GF-D8 (cell line): ENCODE measurements around the gene ANOS1.

Experiments used
- DNase-seq: peaks from one replicate; lab custom pipeline; 2025; lab: John Stamatoyannopoulos, UW

The ANOS1 gene

DNA sequence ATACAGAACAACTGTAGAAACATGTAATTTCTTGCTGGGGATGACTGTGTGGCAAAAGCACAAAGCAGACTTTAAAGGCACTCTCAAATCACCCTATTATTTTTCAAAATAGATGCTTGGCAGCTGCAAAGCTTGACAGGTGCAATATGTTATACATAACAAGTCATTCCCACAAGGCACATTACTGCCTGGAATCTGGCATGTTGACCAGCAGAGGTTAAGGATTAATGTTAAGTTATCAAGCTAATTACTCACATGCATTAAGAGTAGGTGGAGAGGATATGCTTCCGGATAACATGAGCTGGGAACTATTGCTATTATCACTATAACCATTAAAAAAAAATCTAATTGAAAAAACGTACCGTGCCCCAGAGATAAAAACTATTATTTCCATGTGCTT lies 17.8 kb downstream of the ANOS1 start:
- no peak for DNase-seq

DNA sequence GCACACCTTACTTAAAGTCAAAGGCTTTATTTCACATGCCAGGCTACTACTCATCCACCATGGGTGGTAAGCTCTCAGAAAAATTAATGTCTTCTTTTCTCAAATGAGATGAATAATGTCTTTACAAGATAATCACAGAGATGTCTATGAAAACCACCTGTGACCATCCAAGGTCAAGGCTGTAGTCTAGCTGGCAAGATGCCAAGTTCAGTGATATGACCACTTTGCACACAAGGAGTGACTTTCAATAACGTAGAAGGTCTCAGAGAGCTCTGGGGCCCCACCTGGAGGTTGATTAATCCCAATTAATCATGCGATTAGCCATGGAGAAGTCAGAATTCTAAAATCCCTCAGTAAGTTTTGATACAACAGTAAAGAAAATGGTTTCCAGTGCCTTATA lies 20.5 kb downstream of the ANOS1 start:
- no peak for DNase-seq

DNA sequence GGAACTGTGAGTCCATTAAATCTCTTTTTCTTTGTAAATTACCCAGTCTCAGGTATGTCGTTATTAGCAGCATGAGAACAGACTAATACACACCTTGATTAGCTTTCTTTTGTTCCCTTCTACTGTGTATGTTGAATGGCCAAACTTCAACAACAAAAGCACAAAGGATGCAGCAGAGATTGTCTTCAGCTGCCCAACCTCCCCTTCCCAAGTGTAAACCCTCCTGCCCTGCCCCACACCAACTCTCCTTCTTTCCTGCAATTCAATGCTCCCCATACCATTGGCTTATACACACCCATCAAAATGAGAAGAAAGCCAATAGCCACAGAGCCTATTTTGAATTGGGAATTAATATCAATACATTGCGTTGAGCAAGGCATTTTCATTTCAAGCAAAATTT lies 27.8 kb downstream of the ANOS1 start:
- DNase-seq = no peak

GRCh38 chrX:8692871-8693270 lies 39.1 kb downstream of the ANOS1 start:
- DNase-seq = no peak

GRCh38 chrX:8689473-8689872 lies 42.5 kb downstream of the ANOS1 start:
- no peak for DNase-seq

GRCh38 chrX:8688776-8689175 lies 43.2 kb downstream of the ANOS1 start:
- DNase-seq = no peak

GRCh38 chrX:8684201-8684965 lies 47.6 kb downstream of the ANOS1 start:
- DNase-seq = no peak

DNA sequence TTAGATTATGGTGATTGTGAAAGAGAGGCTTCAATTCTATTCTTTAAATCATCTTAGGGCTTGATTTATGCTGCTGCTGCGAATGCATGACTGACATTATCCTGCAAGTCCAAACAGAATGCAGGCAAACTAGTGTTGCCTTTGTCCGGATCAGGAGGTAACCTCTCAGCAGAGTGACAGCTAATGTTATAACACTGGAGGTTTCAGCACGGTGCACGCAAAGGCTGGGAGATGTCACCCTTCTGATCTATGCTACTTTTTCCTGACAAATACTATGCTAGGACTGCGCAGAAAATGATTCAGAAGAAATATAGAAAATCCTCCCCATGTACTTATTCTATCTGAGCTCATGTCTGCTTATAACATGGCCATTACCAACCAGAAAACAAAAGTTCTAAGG lies 48.2 kb downstream of the ANOS1 start:
- DNase-seq = no peak

- no peak for DNase-seq
These were observed 52.4 kb downstream of the ANOS1 start for GRCh38 chrX:8679550-8679949.

DNA sequence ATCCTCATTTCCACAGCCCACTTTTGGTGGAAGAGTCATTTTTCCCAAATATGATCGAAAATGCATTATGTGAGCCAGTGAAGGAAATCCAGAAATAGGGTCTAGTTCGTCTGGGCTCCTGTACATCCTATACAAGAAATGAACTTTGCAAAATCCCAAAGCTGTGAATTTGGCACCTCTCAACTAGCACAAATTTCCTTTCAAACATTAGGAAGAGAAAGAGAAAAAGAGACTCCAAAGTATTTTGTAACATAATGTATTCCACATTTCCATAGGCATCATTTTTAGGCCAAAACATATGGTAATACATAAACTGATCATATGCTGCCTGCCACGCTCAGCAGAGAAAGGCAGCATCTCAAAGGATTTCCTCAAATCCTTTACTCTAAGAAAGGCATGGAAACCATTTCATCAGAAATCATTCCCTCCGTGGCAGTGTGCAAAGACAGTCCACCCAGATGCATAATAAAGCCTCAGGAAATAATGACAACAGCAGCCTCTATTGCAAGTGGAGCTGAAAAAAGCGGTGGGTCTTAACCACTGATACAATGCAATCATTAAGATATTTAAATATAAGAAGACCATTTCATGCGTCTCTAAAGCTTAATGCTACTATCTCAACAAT lies 56.8 kb downstream of the ANOS1 start:
- DNase-seq = no peak

- no peak for DNase-seq
These were observed 58.7 kb downstream of the ANOS1 start for GRCh38 chrX:8673201-8673600.

- no peak for DNase-seq
These were observed 59.8 kb downstream of the ANOS1 start for GRCh38 chrX:8672176-8672575.

DNA sequence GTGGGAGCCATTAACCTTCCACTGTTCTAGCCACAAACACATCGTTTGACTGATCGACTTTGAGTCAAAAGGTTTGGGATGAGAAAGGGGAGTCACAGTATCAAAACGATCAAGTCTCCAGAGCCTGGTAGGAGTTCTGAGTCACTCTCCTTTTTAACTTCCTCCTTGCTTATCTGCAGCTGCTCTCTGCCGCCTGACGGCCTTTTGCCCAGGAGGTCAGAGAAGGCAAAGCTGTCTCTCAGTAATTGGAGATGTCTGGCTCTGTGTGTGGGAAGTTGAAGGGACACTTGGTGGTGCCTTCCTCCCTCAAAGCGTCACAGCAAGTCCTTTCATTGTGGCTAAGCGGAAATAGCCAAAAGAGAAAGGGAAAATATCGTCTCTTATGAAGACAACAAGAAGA lies 63.1 kb downstream of the ANOS1 start:
- DNase-seq = no peak

DNA sequence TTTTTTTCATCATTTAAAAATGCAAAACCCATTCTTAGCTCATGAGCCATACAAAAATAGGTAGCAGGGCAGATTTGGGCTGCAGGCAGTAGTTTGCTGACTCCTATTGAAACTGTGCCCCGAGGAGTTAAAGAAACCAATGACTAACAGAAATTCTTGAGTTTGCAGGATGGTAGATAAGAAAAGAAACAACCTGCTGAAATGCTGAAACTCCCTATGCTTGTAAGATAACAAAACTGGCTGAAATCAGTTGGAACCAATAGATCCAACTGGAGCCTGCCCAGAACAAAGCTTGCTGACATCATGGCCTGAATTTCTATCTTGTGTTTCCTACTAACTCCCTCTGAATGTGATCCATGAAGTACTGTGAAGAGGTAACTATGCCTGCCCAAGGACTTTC lies 68.6 kb downstream of the ANOS1 start:
- no peak for DNase-seq

- no peak for DNase-seq
These were observed 74.1 kb downstream of the ANOS1 start for GRCh38 chrX:8657883-8658282.

DNA sequence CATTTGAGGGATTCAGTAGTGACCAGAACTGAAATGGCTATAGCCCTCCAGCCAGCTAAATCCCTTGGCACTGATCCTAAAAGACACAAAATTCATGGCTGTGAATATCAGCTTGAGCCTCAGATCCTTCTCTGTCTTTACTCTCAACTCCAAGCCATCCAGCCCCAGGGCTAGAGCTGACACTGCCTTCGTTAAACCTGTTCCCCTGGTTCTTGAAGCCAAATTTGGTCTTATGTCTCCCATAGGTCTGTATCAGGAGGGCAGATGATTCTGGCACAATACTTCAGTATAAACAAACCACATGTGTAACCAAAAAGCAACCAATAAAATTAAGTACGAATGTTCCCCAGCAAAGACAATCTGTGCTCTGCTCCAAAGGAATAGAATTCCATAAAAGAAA lies 78.0 kb downstream of the ANOS1 start:
- DNase-seq = no peak

- no peak for DNase-seq
These were observed 82.0 kb downstream of the ANOS1 start for GRCh38 chrX:8649969-8650368.

DNA sequence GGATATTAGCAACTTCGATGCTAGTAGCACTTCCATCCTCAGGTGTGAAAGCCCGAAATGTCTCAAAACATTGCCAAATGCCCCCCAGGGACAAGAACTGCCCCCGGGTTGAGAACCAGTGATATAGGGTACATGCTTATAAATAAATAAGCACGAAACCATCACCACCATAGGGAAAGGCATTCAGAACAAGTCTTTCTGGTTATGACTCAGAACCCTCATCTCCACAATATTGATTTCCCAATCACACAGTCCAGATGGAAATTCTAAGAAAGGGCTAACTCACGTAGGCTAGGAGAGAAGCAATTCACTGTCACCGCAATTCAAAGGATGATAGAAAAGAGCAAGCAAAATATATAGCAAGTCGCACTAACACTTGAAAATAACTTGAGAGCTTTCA lies 84.8 kb downstream of the ANOS1 start:
- no peak for DNase-seq

DNA sequence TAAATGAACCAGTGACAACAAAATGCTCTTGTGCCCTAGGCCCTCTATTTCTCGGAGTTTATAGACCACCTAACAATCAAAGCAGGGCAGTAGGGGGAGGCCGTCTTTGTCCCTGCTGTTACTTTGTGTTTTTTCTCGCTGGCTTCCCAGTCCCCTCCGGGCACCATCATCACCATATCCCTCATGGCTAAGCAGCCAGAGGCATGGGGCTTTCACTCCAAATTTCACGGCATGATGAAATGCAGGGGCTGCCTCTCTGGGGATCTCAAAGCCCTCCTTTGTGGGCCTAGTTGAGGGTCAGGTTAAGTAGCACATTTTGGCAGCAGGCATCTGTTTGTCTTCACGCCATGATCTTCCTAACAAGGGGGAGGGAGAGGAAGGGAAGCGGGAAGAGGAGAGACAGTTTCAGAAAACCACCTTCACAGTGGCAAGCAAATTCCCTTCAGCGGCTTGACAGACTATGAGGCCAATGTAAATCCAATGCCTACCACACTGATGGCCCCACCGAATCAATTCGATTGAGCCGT lies 91.9 kb downstream of the ANOS1 start:
- DNase-seq = no peak

DNA sequence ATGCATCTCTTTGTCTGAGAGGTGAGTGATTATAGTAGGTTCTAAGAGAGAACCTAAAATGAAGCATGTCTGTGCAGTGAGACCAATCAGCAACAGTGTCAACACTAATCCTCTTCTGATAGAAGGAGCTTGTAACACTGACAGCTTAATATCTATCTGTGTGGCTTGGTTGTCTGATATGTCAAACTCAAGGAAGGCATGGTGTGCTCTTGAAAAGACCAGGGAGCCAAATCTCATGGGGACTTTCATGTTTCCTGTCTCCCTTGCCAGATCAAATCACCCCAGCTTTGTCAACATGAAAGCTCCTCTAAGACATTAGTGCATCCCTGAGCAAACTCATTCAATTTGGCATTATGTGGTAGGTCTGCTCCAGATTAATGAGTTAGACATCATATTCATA lies 95.4 kb downstream of the ANOS1 start:
- DNase-seq = no peak

DNA sequence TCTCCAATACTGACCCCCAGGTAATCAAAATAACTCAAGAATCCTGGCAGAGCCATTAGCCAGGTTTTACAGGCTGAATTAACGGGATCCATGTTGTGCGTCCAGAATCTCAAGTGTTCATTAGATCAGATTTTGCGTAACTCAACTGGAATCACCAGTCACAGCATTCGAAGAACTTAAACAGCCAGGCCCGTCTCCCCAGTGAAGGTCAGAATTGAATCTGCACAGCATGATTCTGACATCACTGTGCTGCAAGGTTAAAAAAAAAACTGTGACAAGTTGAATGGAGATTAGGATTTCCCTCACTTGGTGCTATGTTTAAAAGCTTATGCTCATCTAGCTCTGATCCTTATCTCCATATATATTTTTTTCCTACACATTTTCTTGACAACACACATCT lies 96.1 kb downstream of the ANOS1 start:
- no peak for DNase-seq

- DNase-seq = no peak
These were observed 99.0 kb downstream of the ANOS1 start for GRCh38 chrX:8632924-8633323.

DNA sequence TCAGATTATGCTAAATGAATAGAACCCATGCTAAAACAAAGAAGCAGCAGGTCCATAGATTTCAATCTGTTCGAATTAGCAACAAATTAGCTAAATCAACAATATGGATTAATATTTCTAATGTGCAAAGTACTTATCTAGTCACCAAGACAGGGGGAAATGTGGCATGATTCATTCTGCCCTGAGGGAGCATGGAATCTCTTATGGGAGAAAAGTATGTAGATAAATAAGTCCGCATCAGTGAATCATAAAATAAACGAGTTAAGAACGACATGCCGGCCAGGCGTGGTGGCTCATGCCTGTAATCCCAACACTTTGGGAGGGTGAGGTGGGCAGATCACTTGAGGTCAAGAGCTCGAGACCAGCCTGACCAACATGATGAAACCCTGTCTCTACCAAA lies 102.1 kb downstream of the ANOS1 start:
- DNase-seq = no peak

DNA sequence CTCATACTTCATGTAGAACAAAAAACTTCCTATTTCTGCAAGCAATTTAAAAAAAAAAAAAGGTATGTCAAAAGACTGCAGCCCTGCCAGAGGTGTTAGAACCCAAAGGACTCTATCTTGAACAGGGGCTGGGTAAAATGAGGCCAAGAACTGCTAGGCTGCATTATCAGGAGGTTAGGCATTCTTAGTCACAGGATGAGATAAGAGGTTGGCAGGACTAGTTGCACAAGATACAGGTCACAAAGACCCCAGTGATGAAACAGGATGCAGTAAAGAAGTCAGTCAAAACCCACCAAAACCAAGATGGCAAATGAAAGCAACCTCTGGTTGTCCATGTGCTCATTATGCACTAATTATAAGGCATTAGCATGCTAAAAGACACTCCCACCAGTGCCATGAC lies 104.1 kb downstream of the ANOS1 start:
- DNase-seq = no peak
